Trophoblast cell (in vitro differentiated cells and primary cell): ENCODE results near the gene ACOX1.

Source experiments
- DNase-seq, 2 donors: peaks; one replicate each; pipeline ENCODE4 v3.0.0-alpha.2; 2016
- H2AFZ ChIP-seq: 2 replicates; pipeline ENCODE4 v1.6.1; 2013; ENCODE audit warnings: low read length, moderate library complexity, mild to moderate bottlenecking; ENCODE audit not compliant: insufficient read depth, poor library complexity
- H2AK5ac ChIP-seq: 2 replicates; pipeline ENCODE4 v1.6.1; 2013; ENCODE audit warnings: mild to moderate bottlenecking, low read length
- H2BK120ac ChIP-seq: 2 replicates; pipeline ENCODE4 v1.6.1; 2013; ENCODE audit warnings: low read length, mild to moderate bottlenecking, moderate library complexity; ENCODE audit not compliant: insufficient read depth, poor library complexity
- H2BK12ac ChIP-seq: 2 replicates; pipeline ENCODE4 v1.6.1; 2013; ENCODE audit warnings: mild to moderate bottlenecking, low read length, moderate library complexity
- H2BK5ac ChIP-seq: 2 replicates; pipeline ENCODE4 v1.6.1; 2013; ENCODE audit warnings: low read length, low read depth, moderate library complexity, mild to moderate bottlenecking; ENCODE audit not compliant: poor library complexity
- H3K14ac ChIP-seq: 2 replicates; pipeline ENCODE4 v1.6.1; 2013; ENCODE audit warnings: mild to moderate bottlenecking, low read length
- H3K18ac ChIP-seq: 2 replicates; pipeline ENCODE4 v1.6.1; 2013; ENCODE audit warnings: mild to moderate bottlenecking, low read length
- H3K23ac ChIP-seq: 2 replicates; pipeline ENCODE4 v1.6.1; 2013; ENCODE audit warnings: low read length
- H3K27ac ChIP-seq: 2 replicates; pipeline ENCODE4 v1.5.1; 2013; ENCODE audit warnings: low read depth, mild to moderate bottlenecking, inconsistent platforms, low read length, moderate library complexity
- H3K27me3 ChIP-seq: 2 replicates; pipeline ENCODE4 v1.6.1; 2013; ENCODE audit warnings: inconsistent platforms, mild to moderate bottlenecking, low read length, moderate library complexity; ENCODE audit not compliant: insufficient read depth
- H3K36me3 ChIP-seq, 2 experiments: 1 replicate in 1 of 2; 2 replicates in 1 of 2; pipeline ENCODE4 v1.6.1; 2013; ENCODE audit warnings: low read length in 2 of 2, mild to moderate bottlenecking in 2 of 2, moderate library complexity in 1 of 2; ENCODE audit not compliant: insufficient read depth in 2 of 2, control insufficient read depth in 1 of 2
- H3K4ac ChIP-seq: 2 replicates; pipeline ENCODE4 v1.6.1; 2013; ENCODE audit warnings: low read depth, mild to moderate bottlenecking, low read length, moderate library complexity
- H3K4me1 ChIP-seq, 2 experiments: 1 replicate in 1 of 2; 2 replicates in 1 of 2; pipeline ENCODE4 v1.6.1; 2013; ENCODE audit warnings: low read length in 2 of 2, mild to moderate bottlenecking in 2 of 2, moderate library complexity in 1 of 2; ENCODE audit not compliant: insufficient read depth in 2 of 2, control insufficient read depth in 1 of 2
- H3K4me2 ChIP-seq: 2 replicates; pipeline ENCODE4 v1.6.1; 2013; ENCODE audit warnings: inconsistent platforms, mild to moderate bottlenecking, low read length, moderate library complexity
- H3K4me3 ChIP-seq: 2 replicates; pipeline ENCODE4 v1.5.1; 2013; ENCODE audit warnings: mild to moderate bottlenecking, low read depth, low read length, inconsistent platforms
- H3K79me1 ChIP-seq: one replicate; pipeline ENCODE4 v1.6.1; 2013; ENCODE audit warnings: low read length
- H3K79me2 ChIP-seq: 2 replicates; pipeline ENCODE4 v1.6.1; 2013; ENCODE audit warnings: low read length, mild to moderate bottlenecking; ENCODE audit not compliant: control insufficient read depth, insufficient read depth, poor library complexity
- H3K9ac ChIP-seq: 2 replicates; pipeline ENCODE4 v1.6.1; 2013; ENCODE audit warnings: mild to moderate bottlenecking, low read length
- H3K9me3 ChIP-seq: 2 replicates; pipeline ENCODE4 v1.6.1; 2013; ENCODE audit warnings: low read depth, mild to moderate bottlenecking, control low read depth, inconsistent platforms, low read length; ENCODE audit not compliant: insufficient read depth
- H4K12ac ChIP-seq: 2 replicates; pipeline ENCODE4 v1.6.1; 2013; ENCODE audit warnings: low read depth, mild to moderate bottlenecking, low read length, moderate library complexity
- H4K8ac ChIP-seq: 2 replicates; pipeline ENCODE4 v1.6.1; 2013; ENCODE audit warnings: low read depth, mild to moderate bottlenecking, low read length, moderate library complexity
- H4K91ac ChIP-seq: one replicate; pipeline ENCODE4 v1.6.1; 2013; ENCODE audit warnings: low read depth, mild to moderate bottlenecking, low read length, moderate library complexity
- WGBS: extraction: QIAGEN DNeasy Blood & Tissue Kit; methylation state at CpG from one replicate; pipeline ENCODE4 v1.1.7; 2013; ENCODE audit warnings: missing lambda C conversion rate; ENCODE audit not compliant: insufficient read length, insufficient coverage; ENCODE audit errors: extremely low coverage; 5-methylcytosine and 5-hydroxymethylcytosine counted together

ACOX1 gene

GRCh38 chr17:75908201-75908600 is 70.8 kb downstream of the ACOX1 start:
- peaks cover 12 to 13% of the 10 kb centered on the region in 2 experiments for H3K4me1 ChIP-seq
- H3K18ac ChIP-seq = no peak overlapping the region
- H3K9me3 ChIP-seq = no peaks in the 10 kb centered on the region
- no peak overlapping the region for H3K4me3 ChIP-seq
- H3K36me3 ChIP-seq = peaks cover 0 to 2% of the 10 kb centered on the region in 2 experiments
- H2AK5ac ChIP-seq = no peak overlapping the region
- H2BK5ac ChIP-seq = no peak overlapping the region
- no peak overlapping the region for H2BK120ac ChIP-seq
- no peak overlapping the region for H2BK12ac ChIP-seq
- no peak overlapping the region for H2AFZ ChIP-seq
- H3K27me3 ChIP-seq = no peaks in the 10 kb centered on the region
- no peak overlapping the region for H3K9ac ChIP-seq
- no peak overlapping the region for H4K91ac ChIP-seq
- no peak overlapping the region for H4K12ac ChIP-seq
- H4K8ac ChIP-seq = no peak overlapping the region
- no peak overlapping the region for H3K23ac ChIP-seq
- no peak overlapping the region for H3K4me2 ChIP-seq
- H3K27ac ChIP-seq = no peak overlapping the region
- WGBS = no CpG with 5 or more reads among the region's 6 CpGs
- H3K14ac ChIP-seq = no peak overlapping the region
- peaks cover 9% of the 10 kb centered on the region for H3K79me1 ChIP-seq
- H3K79me2 ChIP-seq = peaks cover 6% of the 10 kb centered on the region
- no peak overlapping the region for H3K4ac ChIP-seq
- peak; percentile 95 to 97 for DNase-seq

- Histone ChIP-seq H4K12ac (no peak overlapping the region), H3K27ac (peak overlapping the region; percentile 4), H4K91ac (peak overlapping the region; percentile 29), H3K9ac (no peak overlapping the region), H3K27me3 (no peaks in the 10 kb centered on the region), H3K14ac (no peak overlapping the region), H2AK5ac (peak overlapping the region; percentile 5), H2BK120ac (no peak overlapping the region), H4K8ac (no peak overlapping the region), H3K36me3 (peaks cover 6 to 12% of the 10 kb centered on the region in 2 experiments), H3K18ac (peak overlapping the region; percentile 9), H3K23ac (no peak overlapping the region), H3K9me3 (no peaks in the 10 kb centered on the region), H2BK12ac (peak overlapping the region; percentile 30), H2BK5ac (no peak overlapping the region), H3K4ac (no peak overlapping the region), H3K4me2 (no peak overlapping the region), H3K4me1 (peaks cover 12 to 13% of the 10 kb centered on the region in 2 experiments), H2AFZ (no peak overlapping the region), H3K79me2 (peaks cover 6% of the 10 kb centered on the region), H3K79me1 (peaks cover 9% of the 10 kb centered on the region), H3K4me3 (no peak overlapping the region)
- WGBS = no CpG with 5 or more reads among the region's 10 CpGs
- peak; percentile 39 to 57 for DNase-seq
These were observed 72.7 kb downstream of the ACOX1 start for GRCh38 chr17:75906143-75906884.

GRCh38 chr17:75904749-75905521 is 74.0 kb downstream of the ACOX1 start, which contains the start of gene MRPL38:
TSS of gene MRPL38 (minus strand) at chr17:75904884. CDS start at chr17:75904875, 9 bp downstream.
- DNase-seq = peak; percentile 97 to 98
- H3K4me2 ChIP-seq = peak within 1 kb of the TSS; percentile 93
- H3K4me3 ChIP-seq = peak within 1 kb of the TSS; percentile 97
- H3K4me1 ChIP-seq = peaks cover 12 to 13% of the 10 kb centered on the region in 2 experiments
- peak within 1 kb of the TSS; percentile 77 for H2BK12ac ChIP-seq
- no peak within 1 kb of the TSS for H3K23ac ChIP-seq
- peak within 1 kb of the TSS; percentile 87 for H4K8ac ChIP-seq
- H3K4ac ChIP-seq = peak within 1 kb of the TSS; percentile 89
- H3K79me1 ChIP-seq = peaks cover 7% of the 10 kb centered on the region
- peak within 1 kb of the TSS; percentile 73 for H3K18ac ChIP-seq
- peak within 1 kb of the TSS; percentile 66 for H2BK120ac ChIP-seq
- peak within 1 kb of the TSS; percentile 49 for H2AK5ac ChIP-seq
- H3K79me2 ChIP-seq = peaks cover 6% of the 10 kb centered on the region
- H3K27me3 ChIP-seq = no peaks in the 10 kb centered on the region
- no peak within 1 kb of the TSS for H2BK5ac ChIP-seq
- H4K91ac ChIP-seq = peak within 1 kb of the TSS; percentile 80
- peak within 1 kb of the TSS; percentile 50 for H2AFZ ChIP-seq
- peak within 1 kb of the TSS; percentile 96 for H3K9ac ChIP-seq
- H4K12ac ChIP-seq = peak within 1 kb of the TSS; percentile 66
- no CpG with 5 or more reads among the region's 69 CpGs for WGBS
- peak within 1 kb of the TSS; percentile 56 for H3K14ac ChIP-seq
- H3K36me3 ChIP-seq = peaks cover 17 to 25% of the 10 kb centered on the region in 2 experiments
- H3K27ac ChIP-seq = peak within 1 kb of the TSS; percentile 68
- no peaks in the 10 kb centered on the region for H3K9me3 ChIP-seq

- no CpG with 5 or more reads among the region's 6 CpGs for WGBS
- Histone ChIP-seq H3K23ac (no peak overlapping the region), H4K91ac (no peak overlapping the region), H3K14ac (no peak overlapping the region), H2AFZ (no peak overlapping the region), H4K12ac (no peak overlapping the region), H3K4me2 (no peak overlapping the region), H2BK5ac (no peak overlapping the region), H3K9me3 (no peaks in the 10 kb centered on the region), H2AK5ac (no peak overlapping the region), H3K36me3 (peaks cover 38 to 50% of the 10 kb centered on the region in 2 experiments), H2BK120ac (no peak overlapping the region), H3K27me3 (no peaks in the 10 kb centered on the region), H3K27ac (no peak overlapping the region), H3K9ac (no peak overlapping the region), H3K79me1 (peaks cover 7% of the 10 kb centered on the region), H4K8ac (no peak overlapping the region), H2BK12ac (no peak overlapping the region), H3K4me3 (no peak overlapping the region), H3K4me1 (peaks cover 8% of the 10 kb centered on the region in 2 experiments), H3K79me2 (peaks cover 6% of the 10 kb centered on the region), H3K18ac (no peak overlapping the region), H3K4ac (no peak overlapping the region)
- no peak for DNase-seq
These were observed 76.6 kb downstream of the ACOX1 start for GRCh38 chr17:75902406-75902805.
